ENCODE data around the gene FNDC3B. TPM values are rescaled to one million over a fixed set of nuclear protein-coding genes. Genes with fewer than 3 reads are reported as not detected.

Gene FNDC3B
- polyA plus RNA-seq, 2 of the 4 experiments (the other 2 are of a cell fraction) = 29.5 to 33.6 TPM

DNA sequence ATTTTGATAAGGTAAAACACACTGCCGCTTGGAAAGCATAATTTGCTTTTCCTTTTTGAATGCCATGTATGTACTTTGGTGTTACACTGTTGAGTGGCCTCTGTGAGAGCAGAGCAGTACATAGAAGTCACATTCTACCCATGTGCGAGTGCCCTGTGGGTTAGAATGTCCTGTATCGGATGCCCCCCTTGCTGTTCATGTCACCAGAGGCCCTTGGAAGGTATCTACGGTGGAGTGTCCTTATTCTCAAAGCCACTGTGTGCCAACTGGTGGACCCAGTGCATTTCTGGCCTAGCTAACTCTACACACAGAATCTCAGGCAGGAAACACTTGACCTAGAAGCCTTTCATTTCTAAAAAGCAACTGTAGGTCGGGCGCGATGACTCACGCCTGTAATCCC is 271.8 kb downstream of the FNDC3B start:
- 0 out of 6 replicates have a peak overlapping the region, but pooled peaks of 1 of the 2 experiments have one; percentile 8 for H3K27ac ChIP-seq
- no peaks in the 10 kb centered on the region for H3K9me3 ChIP-seq
- H3K4me2 ChIP-seq = no peak overlapping the region
- POLR2A ChIA-PET = no interaction called here
- no peak for DNase-seq (ENCODE audit: low read depth in 1 of 2, low spot score in 1 of 2)
- CTCF ChIA-PET = no interaction called here
- no peak overlapping the region for H3K4me3 ChIP-seq
- 85% methylated on average over 8 of the region's 8 CpGs for WGBS (ENCODE audit: missing lambda C conversion rate)
- FAIRE-seq = no peak
- ATAC-seq = no peak
- TF ChIP-seq HOXB5 (CRISPR knock-in tag; IDR thresholded peaks at IDR 0.05) (no peak), RCOR1 (IDR thresholded peaks at IDR 0.05; ENCODE audit: low read depth, low read length) (no peak), SMC3 (IDR thresholded peaks at IDR 0.05) (no peak), HOXB13 (CRISPR knock-in tag; IDR thresholded peaks at IDR 0.05; ENCODE audit: low read depth) (no peak), KDM5A (IDR thresholded peaks at IDR 0.05) (no peak), NPAS2 (CRISPR knock-in tag; IDR thresholded peaks at IDR 0.05; ENCODE audit: borderline replicate concordance) (no peak), POLR2A (IDR thresholded peaks at IDR 0.05; ENCODE audit: low read length) (no peak)
- peaks cover 46% of the 10 kb centered on the region for H3K4me1 ChIP-seq

DNA sequence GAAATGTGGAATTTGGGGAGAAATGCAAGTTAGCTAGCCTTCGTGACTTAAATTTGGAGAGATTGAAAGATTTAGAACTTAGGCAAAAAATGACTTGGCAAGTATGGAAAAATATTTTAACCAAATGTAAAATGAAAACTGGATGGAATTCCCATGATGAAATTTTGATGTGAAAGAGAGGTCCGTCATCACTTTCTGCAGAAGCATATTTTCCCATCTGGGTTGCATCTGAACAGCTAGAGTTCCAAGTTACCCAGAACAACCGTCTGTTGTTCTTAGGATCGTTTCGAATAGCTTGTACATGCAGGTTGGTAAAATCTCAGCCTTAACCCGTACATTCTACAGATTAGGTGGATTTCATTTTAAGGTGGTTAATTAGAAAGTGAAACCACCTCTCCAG is 272.6 kb downstream of the FNDC3B start:
- no peak for FAIRE-seq
- POLR2A ChIA-PET = interaction anchor here (0.7 kb wide), 1 partner anchor 259 kb away, joined by 4 read pairs; no protein-coding TSS in a partner anchor
- H3K4me1 ChIP-seq = peaks cover 42% of the 10 kb centered on the region

DNA sequence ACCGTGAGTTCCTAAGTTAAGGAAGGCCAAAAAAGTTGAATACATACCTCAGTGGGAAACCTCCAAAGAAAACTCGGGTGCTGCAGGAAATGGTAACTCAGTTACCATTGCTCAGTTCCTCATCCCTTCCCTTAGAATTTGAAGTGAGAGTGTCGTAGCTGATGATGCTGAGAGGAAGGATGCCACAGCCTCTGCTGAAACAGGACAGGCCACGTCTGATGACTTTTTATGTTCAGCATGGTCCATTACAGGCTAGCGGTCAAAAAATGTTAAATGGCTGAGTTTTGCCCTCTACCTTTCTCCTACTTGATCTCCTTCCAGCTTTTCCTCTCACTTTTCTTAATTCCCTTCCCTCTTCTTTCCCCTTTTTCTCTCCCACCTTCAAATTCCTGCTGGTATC is 273.3 kb downstream of the FNDC3B start:
- no peak for FAIRE-seq
- WGBS (ENCODE audit: missing lambda C conversion rate) = 91% methylated on average over 5 of the region's 5 CpGs

More for the DNA sequence above, 272.6 kb downstream of the FNDC3B start:
- H3K4me2 ChIP-seq = no peak overlapping the region
- H3K27ac ChIP-seq = no peak overlapping the region
- no peaks in the 10 kb centered on the region for H3K9me3 ChIP-seq
- 94% methylated on average over 6 of the region's 6 CpGs for WGBS (ENCODE audit: missing lambda C conversion rate)
- no peak for DNase-seq (ENCODE audit: low read depth in 1 of 2, low spot score in 1 of 2)
- no peak overlapping the region for H3K4me3 ChIP-seq
- TF ChIP-seq RARB (CRISPR knock-in tag; IDR thresholded peaks at IDR 0.05) (no peak), CEBPB (IDR thresholded peaks at IDR 0.05) (no peak), EP300 (IDR thresholded peaks at IDR 0.05) (no peak), HOXB5 (CRISPR knock-in tag; IDR thresholded peaks at IDR 0.05) (no peak), BHLHE40 (IDR thresholded peaks at IDR 0.05; ENCODE audit: low read depth, low read length) (no peak), NFE2L2 (conservative IDR thresholded peaks at IDR 0.05; ENCODE audit: low read length) (no peak)
- TF ChIP-seq, protein P1, sequence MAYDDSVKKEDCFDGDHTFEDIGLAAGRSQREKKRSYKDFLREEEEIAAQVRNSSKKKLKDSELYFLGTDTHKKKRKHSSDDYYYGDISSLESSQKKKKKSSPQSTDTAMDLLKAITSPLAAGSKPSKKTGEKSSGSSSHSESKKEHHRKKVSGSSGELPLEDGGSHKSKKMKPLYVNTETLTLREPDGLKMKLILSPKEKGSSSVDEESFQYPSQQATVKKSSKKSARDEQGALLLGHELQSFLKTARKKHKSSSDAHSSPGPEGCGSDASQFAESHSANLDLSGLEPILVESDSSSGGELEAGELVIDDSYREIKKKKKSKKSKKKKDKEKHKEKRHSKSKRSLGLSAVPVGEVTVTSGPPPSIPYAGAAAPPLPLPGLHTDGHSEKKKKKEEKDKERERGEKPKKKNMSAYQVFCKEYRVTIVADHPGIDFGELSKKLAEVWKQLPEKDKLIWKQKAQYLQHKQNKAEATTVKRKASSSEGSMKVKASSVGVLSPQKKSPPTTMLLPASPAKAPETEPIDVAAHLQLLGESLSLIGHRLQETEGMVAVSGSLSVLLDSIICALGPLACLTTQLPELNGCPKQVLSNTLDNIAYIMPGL (CRISPR knock-in tag; IDR thresholded peaks at IDR 0.05; ENCODE audit: borderline replicate concordance) = no peak
- TF ChIP-seq, protein P2, sequence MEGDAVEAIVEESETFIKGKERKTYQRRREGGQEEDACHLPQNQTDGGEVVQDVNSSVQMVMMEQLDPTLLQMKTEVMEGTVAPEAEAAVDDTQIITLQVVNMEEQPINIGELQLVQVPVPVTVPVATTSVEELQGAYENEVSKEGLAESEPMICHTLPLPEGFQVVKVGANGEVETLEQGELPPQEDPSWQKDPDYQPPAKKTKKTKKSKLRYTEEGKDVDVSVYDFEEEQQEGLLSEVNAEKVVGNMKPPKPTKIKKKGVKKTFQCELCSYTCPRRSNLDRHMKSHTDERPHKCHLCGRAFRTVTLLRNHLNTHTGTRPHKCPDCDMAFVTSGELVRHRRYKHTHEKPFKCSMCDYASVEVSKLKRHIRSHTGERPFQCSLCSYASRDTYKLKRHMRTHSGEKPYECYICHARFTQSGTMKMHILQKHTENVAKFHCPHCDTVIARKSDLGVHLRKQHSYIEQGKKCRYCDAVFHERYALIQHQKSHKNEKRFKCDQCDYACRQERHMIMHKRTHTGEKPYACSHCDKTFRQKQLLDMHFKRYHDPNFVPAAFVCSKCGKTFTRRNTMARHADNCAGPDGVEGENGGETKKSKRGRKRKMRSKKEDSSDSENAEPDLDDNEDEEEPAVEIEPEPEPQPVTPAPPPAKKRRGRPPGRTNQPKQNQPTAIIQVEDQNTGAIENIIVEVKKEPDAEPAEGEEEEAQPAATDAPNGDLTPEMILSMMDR (IDR thresholded peaks at IDR 0.05) = no peak
- ATAC-seq = no peak
- CTCF ChIA-PET = interaction anchor here (1.5 kb wide), 1 partner anchor 9 kb away, joined by 3 read pairs; no protein-coding TSS in a partner anchor

More for the DNA sequence above, 273.3 kb downstream of the FNDC3B start:
- Histone ChIP-seq H3K27ac (no peak overlapping the region), H3K4me3 (no peak overlapping the region), H3K9me3 (no peaks in the 10 kb centered on the region), H3K4me2 (no peak overlapping the region), H3K4me1 (peaks cover 41% of the 10 kb centered on the region)
- TF ChIP-seq, protein P3, sequence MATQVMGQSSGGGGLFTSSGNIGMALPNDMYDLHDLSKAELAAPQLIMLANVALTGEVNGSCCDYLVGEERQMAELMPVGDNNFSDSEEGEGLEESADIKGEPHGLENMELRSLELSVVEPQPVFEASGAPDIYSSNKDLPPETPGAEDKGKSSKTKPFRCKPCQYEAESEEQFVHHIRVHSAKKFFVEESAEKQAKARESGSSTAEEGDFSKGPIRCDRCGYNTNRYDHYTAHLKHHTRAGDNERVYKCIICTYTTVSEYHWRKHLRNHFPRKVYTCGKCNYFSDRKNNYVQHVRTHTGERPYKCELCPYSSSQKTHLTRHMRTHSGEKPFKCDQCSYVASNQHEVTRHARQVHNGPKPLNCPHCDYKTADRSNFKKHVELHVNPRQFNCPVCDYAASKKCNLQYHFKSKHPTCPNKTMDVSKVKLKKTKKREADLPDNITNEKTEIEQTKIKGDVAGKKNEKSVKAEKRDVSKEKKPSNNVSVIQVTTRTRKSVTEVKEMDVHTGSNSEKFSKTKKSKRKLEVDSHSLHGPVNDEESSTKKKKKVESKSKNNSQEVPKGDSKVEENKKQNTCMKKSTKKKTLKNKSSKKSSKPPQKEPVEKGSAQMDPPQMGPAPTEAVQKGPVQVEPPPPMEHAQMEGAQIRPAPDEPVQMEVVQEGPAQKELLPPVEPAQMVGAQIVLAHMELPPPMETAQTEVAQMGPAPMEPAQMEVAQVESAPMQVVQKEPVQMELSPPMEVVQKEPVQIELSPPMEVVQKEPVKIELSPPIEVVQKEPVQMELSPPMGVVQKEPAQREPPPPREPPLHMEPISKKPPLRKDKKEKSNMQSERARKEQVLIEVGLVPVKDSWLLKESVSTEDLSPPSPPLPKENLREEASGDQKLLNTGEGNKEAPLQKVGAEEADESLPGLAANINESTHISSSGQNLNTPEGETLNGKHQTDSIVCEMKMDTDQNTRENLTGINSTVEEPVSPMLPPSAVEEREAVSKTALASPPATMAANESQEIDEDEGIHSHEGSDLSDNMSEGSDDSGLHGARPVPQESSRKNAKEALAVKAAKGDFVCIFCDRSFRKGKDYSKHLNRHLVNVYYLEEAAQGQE (IDR thresholded peaks at IDR 0.05) = no peak
- no peak for TF ChIP-seq CEBPB (IDR thresholded peaks at IDR 0.05)
- TF ChIP-seq GATA3 (IDR thresholded peaks at IDR 0.05; ENCODE audit: borderline replicate concordance) = no peak
- no peak for TF ChIP-seq CHD4 (IDR thresholded peaks at IDR 0.05; ENCODE audit: borderline replicate concordance)
- TF ChIP-seq, protein P4, sequence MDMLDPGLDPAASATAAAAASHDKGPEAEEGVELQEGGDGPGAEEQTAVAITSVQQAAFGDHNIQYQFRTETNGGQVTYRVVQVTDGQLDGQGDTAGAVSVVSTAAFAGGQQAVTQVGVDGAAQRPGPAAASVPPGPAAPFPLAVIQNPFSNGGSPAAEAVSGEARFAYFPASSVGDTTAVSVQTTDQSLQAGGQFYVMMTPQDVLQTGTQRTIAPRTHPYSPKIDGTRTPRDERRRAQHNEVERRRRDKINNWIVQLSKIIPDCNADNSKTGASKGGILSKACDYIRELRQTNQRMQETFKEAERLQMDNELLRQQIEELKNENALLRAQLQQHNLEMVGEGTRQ (IDR thresholded peaks at IDR 0.05) = no peak
- TF ChIP-seq TFCP2L1 (CRISPR knock-in tag; IDR thresholded peaks at IDR 0.05) = no peak
- no peak for TF ChIP-seq HDAC2 (IDR thresholded peaks at IDR 0.05)
- TF ChIP-seq, protein P5, sequence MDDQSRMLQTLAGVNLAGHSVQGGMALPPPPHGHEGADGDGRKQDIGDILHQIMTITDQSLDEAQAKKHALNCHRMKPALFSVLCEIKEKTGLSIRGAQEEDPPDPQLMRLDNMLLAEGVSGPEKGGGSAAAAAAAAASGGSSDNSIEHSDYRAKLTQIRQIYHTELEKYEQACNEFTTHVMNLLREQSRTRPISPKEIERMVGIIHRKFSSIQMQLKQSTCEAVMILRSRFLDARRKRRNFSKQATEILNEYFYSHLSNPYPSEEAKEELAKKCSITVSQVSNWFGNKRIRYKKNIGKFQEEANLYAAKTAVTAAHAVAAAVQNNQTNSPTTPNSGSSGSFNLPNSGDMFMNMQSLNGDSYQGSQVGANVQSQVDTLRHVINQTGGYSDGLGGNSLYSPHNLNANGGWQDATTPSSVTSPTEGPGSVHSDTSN (IDR thresholded peaks at IDR 0.05) = no peak
- TF ChIP-seq EHMT2 (IDR thresholded peaks at IDR 0.05; ENCODE audit: low read depth) = no peak
- TF ChIP-seq JUNB (IDR thresholded peaks at IDR 0.05) = no peak
- TF ChIP-seq ZFP36 (IDR thresholded peaks at IDR 0.05; ENCODE audit: borderline replicate concordance, partially characterized antibody) = no peak
- TF ChIP-seq HOXB13 (CRISPR knock-in tag; IDR thresholded peaks at IDR 0.05; ENCODE audit: low read depth) = no peak
- ATAC-seq = no peak
- CTCF ChIA-PET = interaction anchor here (1.5 to 1.7 kb wide), 3 partner anchors 9 to 28 kb away, joined by 3 to 5 read pairs (median 5); no protein-coding TSS in a partner anchor
- POLR2A ChIA-PET = no interaction called here
- no peak for DNase-seq (ENCODE audit: low read depth in 1 of 2, low spot score in 1 of 2)

Data from A549 (cell line).